HepG2 (cell line): Measurements from ENCODE around the gene MRPL14. TPM values are rescaled to one million over a fixed set of nuclear protein-coding genes. Genes with fewer than 3 reads are reported as not detected.

Experiments
- ARNT ChIP-seq: fragments of 450-650 bp; IDR thresholded peaks from 2 replicates; pipeline ENCODE4 v1.6.1; 2017
- FOSL1 ChIP-seq: sonication (generic); formaldehyde crosslinking; IDR thresholded peaks from 2 replicates; pipeline ENCODE4 v1.9.0; 2021; ENCODE audit warnings: missing genetic modification reagents, borderline replicate concordance
- GATAD1 ChIP-seq: IDR thresholded peaks from 2 replicates; pipeline ENCODE4 v1.6.1; 2016; ENCODE audit warnings: missing genetic modification reagents, missing compliant biosample characterization
- HHEX ChIP-seq: IDR thresholded peaks from 2 replicates; pipeline ENCODE4 v1.6.1; 2016; ENCODE audit warnings: control low read depth
- JUN ChIP-seq: sonication (generic); formaldehyde crosslinking; IDR thresholded peaks from 2 replicates; pipeline ENCODE4 v1.4.0; 2020; ENCODE audit warnings: mild to moderate bottlenecking, missing genetic modification reagents
- KDM5B ChIP-seq: sonication (generic); formaldehyde crosslinking; IDR thresholded peaks from 2 replicates; pipeline ENCODE4 v1.4.0; 2020; ENCODE audit warnings: missing genetic modification reagents, mild to moderate bottlenecking, borderline replicate concordance
- MAFF ChIP-seq: IDR thresholded peaks from 2 replicates; pipeline ENCODE4 v1.6.1; 2011; ENCODE audit warnings: low read depth, low read length, improper control_type of control experiment
- MIER3 ChIP-seq: IDR thresholded peaks from 2 replicates; pipeline ENCODE4 v1.6.1; 2016; ENCODE audit warnings: missing compliant biosample characterization, borderline replicate concordance
- NR1H2 ChIP-seq: sonication (generic); formaldehyde crosslinking; IDR thresholded peaks from 2 replicates; pipeline ENCODE4 v1.8.1; 2022; ENCODE audit warnings: low read depth, missing genetic modification reagents, borderline replicate concordance
- NR3C1 ChIP-seq: sonication (generic); formaldehyde crosslinking; IDR thresholded peaks from 2 replicates; pipeline ENCODE4 v1.4.0; 2020; ENCODE audit warnings: missing genetic modification reagents
- PAWR ChIP-seq: sonication (generic); formaldehyde crosslinking; IDR thresholded peaks from 2 replicates; pipeline ENCODE4 v1.4.0; 2020; ENCODE audit warnings: missing genetic modification reagents, mild to moderate bottlenecking, borderline replicate concordance
- PHF21A ChIP-seq: sonication (generic); formaldehyde crosslinking; IDR thresholded peaks from 2 replicates; pipeline ENCODE4 v1.5.0; 2020; ENCODE audit warnings: mild to moderate bottlenecking, missing genetic modification reagents
- RBM39 ChIP-seq: fragments of 200-400 bp; formaldehyde crosslinking; IDR thresholded peaks from one replicate; pipeline ENCODE4 v1.6.1; 2018; ENCODE audit warnings: antibody characterized with exemption, mild to moderate bottlenecking, low read depth, low read length; ENCODE audit not compliant: poor library complexity, severe bottlenecking
- RXRA ChIP-seq: sonication (generic); formaldehyde crosslinking; IDR thresholded peaks from 2 replicates; pipeline ENCODE4 v1.5.1; 2020; ENCODE audit warnings: missing genetic modification reagents
- SKI ChIP-seq: fragments of 450-650 bp; IDR thresholded peaks from one replicate; pipeline ENCODE4 v1.6.1; 2018; ENCODE audit warnings: mild to moderate bottlenecking; ENCODE audit not compliant: partially characterized antibody
- TAF15 ChIP-seq: fragments of 200-400 bp; formaldehyde crosslinking; IDR thresholded peaks from one replicate; pipeline ENCODE4 v1.6.1; 2018; ENCODE audit warnings: mild to moderate bottlenecking, low read depth, low read length; ENCODE audit not compliant: poor library complexity, severe bottlenecking
- TRIM24 ChIP-seq: sonication (generic); formaldehyde crosslinking; IDR thresholded peaks from 2 replicates; pipeline ENCODE4 v1.8.0; 2022; ENCODE audit warnings: mild to moderate bottlenecking, missing genetic modification reagents
- ZNF143 ChIP-seq: sonication (generic); formaldehyde crosslinking; IDR thresholded peaks from 2 replicates; pipeline ENCODE4 v1.4.0; 2020; ENCODE audit warnings: missing genetic modification reagents
- ZNF24 ChIP-seq: fragments of 450-650 bp; IDR thresholded peaks from 2 replicates; pipeline ENCODE4 v1.6.1; 2017; ENCODE audit warnings: antibody characterized with exemption, mild to moderate bottlenecking
- ZNF3 ChIP-seq: IDR thresholded peaks from 2 replicates; pipeline ENCODE4 v1.7.0; 2017; ENCODE audit warnings: inconsistent platforms
- ZNF543 ChIP-seq: sonication (generic); formaldehyde crosslinking; IDR thresholded peaks from 2 replicates; pipeline ENCODE4 v1.4.0; 2020; ENCODE audit warnings: mild to moderate bottlenecking, missing genetic modification reagents
- ZNF552 ChIP-seq: sonication (generic); formaldehyde crosslinking; IDR thresholded peaks from 2 replicates; pipeline ENCODE4 v1.9.0; 2022; ENCODE audit warnings: missing genetic modification reagents, mild to moderate bottlenecking, borderline replicate concordance
- ZNF562 ChIP-seq: sonication (generic); formaldehyde crosslinking; IDR thresholded peaks from 2 replicates; pipeline ENCODE4 v1.8.0; 2022; ENCODE audit warnings: missing genetic modification reagents, borderline replicate concordance
- ZNF598 ChIP-seq: sonication (generic); formaldehyde crosslinking; IDR thresholded peaks from 2 replicates; pipeline ENCODE4 v1.5.1; 2020; ENCODE audit warnings: mild to moderate bottlenecking, missing genetic modification reagents, borderline replicate concordance
- ZNF780A ChIP-seq: sonication (generic); formaldehyde crosslinking; IDR thresholded peaks from 2 replicates; pipeline ENCODE4 v1.8.0; 2022; ENCODE audit warnings: mild to moderate bottlenecking, missing genetic modification reagents, moderate library complexity
- polyA plus RNA-seq, 8 experiments: library from polyadenylated mRNA; depleted of rRNA in 3 of 8; stranded (reverse) in 7 of 8; unstranded in 1 of 8; fragments of >200 nt; fragmentation: Illumina TruSeq in 4 of 8; extraction: Trizol in 4 of 8; gene quantifications; 2 replicates each; pipeline versions ENCODE4 v1.2.1 to v1.2.3, GENCODE V29; 2011 to 2016; ENCODE audit warnings: low read depth in 4 of 8, missing spikeins in 1 of 8, mixed read lengths in 1 of 8; ENCODE audit not compliant: insufficient read depth in 1 of 8
- total RNA-seq, 5 experiments: library from RNA; depleted of rRNA; stranded (reverse); fragments of >200 nt; fragmentation: Illumina TruSeq; extraction: Trizol; gene quantifications; 2 replicates each; pipeline ENCODE4 v1.2.3, GENCODE V29; 2016; ENCODE audit warnings: low read depth in 1 of 5
- TF ChIP-seq, protein P1 (sequence below): sonication (generic); formaldehyde crosslinking; IDR thresholded peaks from 2 replicates; pipeline ENCODE4 v1.4.0; 2020; ENCODE audit warnings: mild to moderate bottlenecking, missing genetic modification reagents
- TF ChIP-seq, protein P2 (sequence below): sonication (generic); formaldehyde crosslinking; IDR thresholded peaks from 2 replicates; pipeline ENCODE4 v1.8.1; 2023; ENCODE audit warnings: mild to moderate bottlenecking, missing genetic modification reagents
- TF ChIP-seq, protein P3 (sequence below): sonication (generic); formaldehyde crosslinking; IDR thresholded peaks from 2 replicates; pipeline ENCODE4 v1.4.0; 2020; ENCODE audit warnings: missing genetic modification reagents

The MRPL14 gene
- total and polyA plus RNA-seq, 2 of the 13 experiments (the other 11 are each of a cell fraction or from before 2014, with no cell fraction given), result 157 to 178 TPM

DNA sequence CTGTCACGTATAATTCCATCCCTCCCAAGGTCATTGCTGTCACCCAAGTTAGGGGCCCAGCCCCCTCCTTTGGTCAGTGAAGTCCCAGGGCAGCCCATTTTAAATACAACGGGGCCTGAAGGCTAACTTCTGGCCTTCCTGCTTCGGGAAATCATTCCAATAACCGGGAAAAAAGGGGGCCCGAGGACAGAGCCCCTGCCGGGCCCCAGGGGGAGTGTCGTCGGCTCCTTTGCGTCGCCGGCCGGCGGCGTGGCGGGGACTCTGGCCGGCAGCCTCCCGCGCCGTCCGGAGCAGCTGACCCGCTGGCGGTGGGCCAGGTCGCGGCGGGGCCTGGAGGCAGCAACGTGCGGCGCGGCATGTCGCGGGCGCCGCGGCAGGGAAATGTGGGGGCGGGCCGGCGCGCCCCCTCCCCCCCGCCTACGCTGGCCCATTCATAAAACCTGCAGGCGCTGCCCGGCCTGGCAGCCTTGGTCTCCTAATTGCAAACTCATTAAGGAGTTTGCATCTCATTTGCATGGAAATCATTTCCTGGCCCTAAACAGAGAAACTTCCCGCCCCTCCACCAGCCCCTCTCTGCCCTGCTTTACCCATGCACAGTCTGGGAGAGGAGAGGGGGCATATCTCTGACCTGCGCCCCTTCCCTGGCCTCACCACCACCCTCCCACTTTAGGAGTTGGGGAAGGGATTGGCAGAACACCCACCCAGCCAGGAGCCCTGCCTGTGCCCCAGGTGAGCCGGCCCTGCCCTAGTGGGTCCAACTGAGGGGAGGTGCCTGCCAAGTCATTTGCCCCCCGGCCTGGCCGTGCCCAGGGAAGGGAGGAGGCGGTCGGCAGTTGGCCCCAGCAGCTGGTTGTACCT lies 50.7 kb downstream of the MRPL14 start (continued):
- TF ChIP-seq ZNF598 (CRISPR knock-in tag) (0 out of 2 replicates have a peak, but pooled peaks have one; percentile 58), PAWR (no peak), SKI (peak; percentile 79), ZNF143 (no peak), MIER3 (CRISPR knock-in tag) (peak; percentile 16; the same call in 1 of the 2 replicates), FOSL1 (no peak), RBM39 (no peak), MAFF (no peak), TRIM24 (no peak), JUN (CRISPR knock-in tag) (no peak), ZNF552 (CRISPR knock-in tag) (no peak), ZNF780A (no peak), NR1H2 (CRISPR knock-in tag) (no peak), ZNF24 (no peak), GATAD1 (CRISPR knock-in tag) (peak; percentile 15; the same call in 1 of the 2 replicates), ARNT (no peak), KDM5B (CRISPR knock-in tag) (peak; percentile 80), PHF21A (peak; percentile 94), ZNF562 (no peak), ZNF3 (CRISPR knock-in tag) (no peak), RXRA (peak; percentile 52; the same call in 1 of the 2 replicates), HHEX (CRISPR knock-in tag) (no peak), NR3C1 (CRISPR knock-in tag) (no peak), TAF15 (no peak), ZNF543 (no peak)
- TF ChIP-seq, protein P1, sequence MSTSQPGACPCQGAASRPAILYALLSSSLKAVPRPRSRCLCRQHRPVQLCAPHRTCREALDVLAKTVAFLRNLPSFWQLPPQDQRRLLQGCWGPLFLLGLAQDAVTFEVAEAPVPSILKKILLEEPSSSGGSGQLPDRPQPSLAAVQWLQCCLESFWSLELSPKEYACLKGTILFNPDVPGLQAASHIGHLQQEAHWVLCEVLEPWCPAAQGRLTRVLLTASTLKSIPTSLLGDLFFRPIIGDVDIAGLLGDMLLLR (CRISPR knock-in tag), result peak; percentile 89
- TF ChIP-seq, protein P2, sequence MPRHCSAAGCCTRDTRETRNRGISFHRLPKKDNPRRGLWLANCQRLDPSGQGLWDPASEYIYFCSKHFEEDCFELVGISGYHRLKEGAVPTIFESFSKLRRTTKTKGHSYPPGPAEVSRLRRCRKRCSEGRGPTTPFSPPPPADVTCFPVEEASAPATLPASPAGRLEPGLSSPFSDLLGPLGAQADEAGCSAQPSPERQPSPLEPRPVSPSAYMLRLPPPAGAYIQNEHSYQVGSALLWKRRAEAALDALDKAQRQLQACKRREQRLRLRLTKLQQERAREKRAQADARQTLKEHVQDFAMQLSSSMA (CRISPR knock-in tag), result no peak
- TF ChIP-seq, protein P3, sequence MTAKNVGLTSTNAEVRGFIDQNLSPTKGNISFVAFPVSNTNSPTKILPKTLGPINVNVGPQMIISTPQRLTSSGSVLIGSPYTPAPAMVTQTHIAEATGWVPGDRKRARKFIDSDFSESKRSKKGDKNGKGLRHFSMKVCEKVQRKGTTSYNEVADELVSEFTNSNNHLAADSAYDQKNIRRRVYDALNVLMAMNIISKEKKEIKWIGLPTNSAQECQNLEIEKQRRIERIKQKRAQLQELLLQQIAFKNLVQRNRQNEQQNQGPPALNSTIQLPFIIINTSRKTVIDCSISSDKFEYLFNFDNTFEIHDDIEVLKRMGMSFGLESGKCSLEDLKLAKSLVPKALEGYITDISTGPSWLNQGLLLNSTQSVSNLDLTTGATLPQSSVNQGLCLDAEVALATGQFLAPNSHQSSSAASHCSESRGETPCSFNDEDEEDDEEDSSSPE (CRISPR knock-in tag), result peak; percentile 89
